Heart left ventricle (tissue), 13 donors: Measurements from ENCODE around the gene SLC16A4.

Experiments used
- CTCF ChIP-seq, 12 donors: fragments of 200-600 bp; sonication (generic) in 4 of 12; IDR thresholded peaks; one replicate each; pipeline versions ENCODE4 v1.5.0 to v1.8.0; 2018 to 2022; ENCODE audit warnings: antibody characterized with exemption in 12 of 12, mild to moderate bottlenecking in 5 of 12
- POLR2A ChIP-seq, 2 donors: fragments of 450-650 bp; IDR thresholded peaks; one replicate each; pipeline ENCODE4 v1.6.1; 2017; ENCODE audit warnings: antibody characterized with exemption in 2 of 2, mild to moderate bottlenecking in 2 of 2, moderate library complexity in 2 of 2
- donor health status: ischemic (EF 13 %, LVEDD 7.1; RV severe dilation, severe dysfunction).
- donor health status: DM: no; HTN: yes; CAD: no.
- donor health status: DM: no; HTN: no; CAD: no.
- donor health status: ischemic (EF 25% LVEDD 6.9; RV normal size, moderate dysfunction).
- donor health status: ischemic (EF 25% LVEDD 5.7; RV mildly dilated, moderate dysfunction).
- donor health status: ischemic (EF 35%, LVEDD 5.7; RV mildly dilated, moderate dysfunction).
- donor health status: nonischemic (EF 11% LVEDD 7.7; RV severe dilation, severe dysfunction).
- donor health status: DM: yes; HTN: yes; CAD: no.
- donor health status: PGD.
- donor health status: ischemic (EF 29% LVEDD 5.4; RV normal size, mild dysfunction).
- donor health status: nonischemic (EF 23%, LVEDD 6.1; RV moderate dilation, normal function).

GRCh38 chr1:110341872-110342331, 48.9 kb downstream of the SLC16A4 start:
- TF ChIP-seq CTCF (IDR thresholded peaks at IDR 0.05) (no peak), POLR2A (IDR thresholded peaks at IDR 0.05) (no peak)
